Islet precursor cell (in vitro differentiated cells): ENCODE measurements around the gene LDHB.

Experiments
- DNase-seq: peaks from one replicate; pipeline ENCODE4 v3.0.0-alpha.2; 2018

Gene LDHB

DNA sequence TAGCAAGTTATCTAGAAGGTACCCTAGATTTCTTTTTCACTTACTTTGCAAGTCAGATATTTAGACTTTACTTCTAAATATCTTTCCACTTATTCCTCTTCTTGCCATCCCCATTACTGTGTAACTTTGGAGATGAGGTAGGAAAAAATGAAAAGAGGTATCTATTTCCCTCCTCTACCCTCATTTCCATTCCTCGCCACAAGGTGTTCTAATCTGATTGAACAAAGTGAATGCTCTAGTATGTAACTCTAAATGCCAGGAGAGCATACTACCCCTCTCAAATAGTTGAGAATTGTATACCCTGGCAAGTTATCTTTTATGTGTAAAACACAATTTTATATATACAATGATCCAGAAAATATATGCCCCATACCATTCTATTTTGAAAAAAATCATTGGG is 1.7 kb upstream of the LDHB start:
- no peak for DNase-seq

DNA sequence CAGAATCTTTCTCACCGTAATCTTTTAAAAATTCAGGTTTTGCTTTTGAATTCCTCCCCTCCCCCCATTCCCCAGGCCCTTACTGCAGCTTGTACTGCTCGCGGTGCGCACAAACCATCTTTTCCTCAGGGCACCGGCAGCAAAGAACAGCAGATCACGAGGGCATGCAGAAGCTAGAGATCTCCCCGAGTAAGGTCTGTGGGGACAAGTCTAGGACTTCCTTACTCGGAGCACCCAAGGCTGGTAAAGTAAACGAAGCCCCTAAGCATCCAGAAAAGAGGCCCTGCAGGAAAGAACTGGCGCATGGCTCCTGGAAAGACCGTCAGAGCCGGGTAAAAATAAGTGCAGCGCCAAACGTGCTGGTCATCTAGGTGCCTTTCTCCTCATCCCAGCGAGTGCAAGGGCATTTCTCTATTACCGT is 727 bp downstream of the LDHB start:
- peak; percentile 72 for DNase-seq

DNA sequence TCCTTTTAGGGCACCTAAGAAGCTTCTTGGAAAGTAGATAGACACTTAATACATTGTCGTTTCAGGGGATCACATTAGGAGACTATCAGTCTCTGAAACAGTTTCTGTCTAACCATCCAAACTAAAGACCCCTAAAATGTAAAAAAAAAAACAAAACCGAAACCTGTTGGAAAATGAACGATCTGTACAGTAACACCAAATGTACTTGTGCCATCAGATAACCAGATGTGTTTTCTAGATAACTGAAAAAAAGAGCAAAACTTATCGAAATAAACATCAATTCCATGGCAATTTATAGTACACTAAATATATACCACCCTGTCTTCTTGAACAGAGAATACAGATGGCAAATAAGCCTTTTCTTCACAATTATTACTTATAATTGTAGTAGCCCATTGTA is 2.1 kb downstream of the LDHB start:
- no peak for DNase-seq

DNA sequence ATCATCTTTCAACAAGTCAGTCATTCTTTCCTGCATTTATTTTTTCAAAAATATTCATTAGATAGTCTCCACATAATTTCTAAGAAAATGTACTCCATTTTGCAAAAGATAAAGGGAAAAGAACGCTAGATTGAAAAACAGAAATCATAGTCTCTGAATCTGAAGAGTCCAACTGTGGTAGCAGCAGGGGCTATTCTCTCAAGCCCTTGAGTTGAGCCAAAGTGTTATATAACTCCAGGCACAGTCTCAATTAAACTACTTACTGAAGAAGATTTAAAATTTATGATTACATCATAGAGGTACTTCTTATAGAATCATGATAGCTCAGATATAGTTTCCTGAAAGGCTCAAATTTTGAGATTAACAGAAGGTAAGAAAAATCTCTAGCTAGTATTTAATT is 5.8 kb downstream of the LDHB start:
- DNase-seq = no peak

DNA sequence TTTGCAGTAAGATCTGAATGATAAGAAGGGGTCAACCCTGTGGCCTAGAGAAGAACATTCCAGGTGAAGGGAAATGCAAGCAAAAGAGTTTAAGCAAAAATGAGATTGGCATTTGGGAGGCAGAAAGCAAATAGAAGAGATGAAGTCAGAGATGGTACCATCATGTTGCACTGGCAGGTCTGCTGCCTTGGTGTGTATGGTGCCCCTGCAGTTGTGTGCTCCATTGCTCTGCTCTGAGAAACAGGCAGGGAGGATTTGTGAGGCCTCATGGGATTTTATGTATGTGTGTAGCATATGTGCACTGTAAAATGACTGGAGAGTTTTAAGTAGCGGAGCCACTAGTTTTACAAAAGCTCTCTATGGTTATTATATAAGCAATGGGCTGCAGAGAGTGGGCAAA is 6.6 kb downstream of the LDHB start:
- DNase-seq = no peak

DNA sequence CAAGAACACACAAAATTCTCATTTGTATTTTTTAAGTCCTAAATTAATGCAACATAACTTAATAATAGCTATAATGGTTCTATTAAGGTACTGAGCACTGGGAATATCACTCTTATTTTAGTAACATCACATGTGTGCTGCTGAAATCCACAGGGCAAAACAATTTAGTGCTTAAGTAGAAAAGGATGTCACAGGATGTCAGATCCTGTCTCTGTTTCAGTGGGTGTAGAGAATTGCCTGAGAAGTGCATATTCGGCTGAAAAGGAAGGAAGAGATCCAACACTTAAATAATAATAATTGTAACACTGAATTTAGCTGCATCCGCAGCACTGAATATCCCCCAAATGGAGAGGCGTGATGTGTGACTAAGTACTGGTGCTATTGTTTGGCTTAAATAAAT is 8.6 kb downstream of the LDHB start:
- DNase-seq = no peak

DNA sequence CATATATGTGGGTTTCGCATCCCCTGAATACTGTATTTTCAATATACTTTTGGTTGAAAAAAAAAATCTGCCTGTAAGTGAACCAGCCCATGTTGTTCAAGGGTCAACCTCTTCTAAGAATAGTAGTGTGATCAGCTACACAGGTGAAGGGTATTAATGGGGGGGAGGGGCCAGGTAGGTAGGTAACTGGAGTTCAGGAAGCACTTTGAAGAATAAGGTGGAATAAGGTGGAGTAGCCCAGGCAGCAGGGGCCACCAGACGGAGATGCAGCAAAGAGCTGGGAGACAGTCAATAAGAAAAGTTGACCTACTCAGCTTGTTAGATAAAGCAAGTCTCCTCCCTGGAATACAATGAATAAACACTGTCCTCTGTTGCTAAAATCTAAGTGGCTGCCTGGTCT is 9.3 kb downstream of the LDHB start:
- DNase-seq = no peak

DNA sequence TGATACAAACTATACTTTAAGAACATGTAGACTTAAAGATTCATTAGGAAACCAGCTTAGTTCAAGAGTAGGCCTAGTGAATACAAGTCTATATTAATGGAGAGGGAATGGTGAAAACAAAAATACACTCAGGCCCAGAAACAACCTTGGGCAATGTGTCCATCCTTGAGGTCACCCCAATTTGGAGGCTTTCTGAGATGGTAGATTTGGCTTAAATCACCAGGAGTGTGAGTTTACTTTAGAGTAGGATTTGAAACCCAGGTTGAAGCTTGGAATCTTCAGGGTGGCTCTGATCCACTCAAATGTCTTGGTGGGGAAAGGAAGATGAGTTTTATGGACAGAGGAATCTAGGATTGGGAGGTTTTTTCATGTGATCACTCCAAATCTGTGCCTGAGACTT is 10.5 kb downstream of the LDHB start:
- DNase-seq = no peak

DNA sequence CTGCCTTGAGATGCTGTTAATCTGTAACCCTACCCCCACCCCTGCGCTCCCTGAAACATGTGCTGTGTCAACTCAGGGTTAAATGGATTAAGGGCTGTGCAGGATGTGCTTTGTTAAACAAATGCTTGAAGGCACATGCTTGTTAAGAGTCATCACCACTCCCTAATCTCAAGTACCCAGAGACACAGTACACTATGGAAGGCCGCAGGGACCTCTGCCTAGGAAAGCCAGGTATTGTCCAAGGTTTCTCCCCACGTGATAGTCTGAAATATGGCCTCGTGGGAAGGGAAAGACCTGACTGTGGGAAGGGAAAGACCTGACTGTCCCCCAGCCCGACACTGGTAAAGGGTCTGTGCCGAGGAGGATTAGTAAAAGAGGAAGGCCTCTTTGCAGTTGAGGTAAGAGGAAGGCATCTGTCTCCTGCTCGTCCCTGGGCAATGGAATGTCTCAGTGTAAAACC is 12.6 kb downstream of the LDHB start:
- peak; percentile 71 for DNase-seq

DNA sequence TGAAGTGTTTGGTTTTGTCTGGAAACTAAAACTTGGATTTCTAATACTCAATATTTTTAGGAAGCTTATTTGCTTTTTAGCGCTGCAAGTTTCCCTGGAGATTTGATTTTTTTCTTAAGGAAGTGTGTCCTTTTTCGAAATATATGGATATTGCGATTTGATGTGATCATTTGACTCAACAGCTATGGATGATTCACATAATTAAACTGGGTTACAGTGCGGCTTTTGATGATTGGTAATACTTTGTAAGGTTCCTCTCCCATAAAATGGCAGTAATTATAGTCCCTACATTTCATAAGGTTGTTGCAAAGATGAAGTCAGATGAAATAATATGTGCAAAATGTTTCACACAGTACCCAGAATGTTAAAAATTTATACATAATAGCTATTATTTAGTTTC is 13.1 kb downstream of the LDHB start:
- DNase-seq = no peak

DNA sequence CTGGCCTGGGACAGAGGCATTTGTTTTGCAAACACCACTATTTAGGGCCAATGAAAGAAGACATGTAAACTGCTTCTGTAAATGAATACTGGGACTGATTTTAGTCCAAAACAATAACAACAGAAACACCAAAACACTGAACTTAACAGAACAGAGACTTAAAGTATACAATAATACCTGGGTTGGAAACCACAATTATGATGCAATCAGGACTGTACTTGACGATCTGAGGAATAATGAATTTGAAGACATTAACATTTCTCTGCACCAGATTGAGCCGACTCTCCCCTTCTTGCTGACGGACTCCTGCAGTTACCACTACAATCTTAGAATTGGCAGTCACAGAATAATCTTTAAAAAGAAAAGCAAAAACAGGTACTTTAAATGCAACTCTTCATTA is 13.9 kb downstream of the LDHB start:
- no peak for DNase-seq

DNA sequence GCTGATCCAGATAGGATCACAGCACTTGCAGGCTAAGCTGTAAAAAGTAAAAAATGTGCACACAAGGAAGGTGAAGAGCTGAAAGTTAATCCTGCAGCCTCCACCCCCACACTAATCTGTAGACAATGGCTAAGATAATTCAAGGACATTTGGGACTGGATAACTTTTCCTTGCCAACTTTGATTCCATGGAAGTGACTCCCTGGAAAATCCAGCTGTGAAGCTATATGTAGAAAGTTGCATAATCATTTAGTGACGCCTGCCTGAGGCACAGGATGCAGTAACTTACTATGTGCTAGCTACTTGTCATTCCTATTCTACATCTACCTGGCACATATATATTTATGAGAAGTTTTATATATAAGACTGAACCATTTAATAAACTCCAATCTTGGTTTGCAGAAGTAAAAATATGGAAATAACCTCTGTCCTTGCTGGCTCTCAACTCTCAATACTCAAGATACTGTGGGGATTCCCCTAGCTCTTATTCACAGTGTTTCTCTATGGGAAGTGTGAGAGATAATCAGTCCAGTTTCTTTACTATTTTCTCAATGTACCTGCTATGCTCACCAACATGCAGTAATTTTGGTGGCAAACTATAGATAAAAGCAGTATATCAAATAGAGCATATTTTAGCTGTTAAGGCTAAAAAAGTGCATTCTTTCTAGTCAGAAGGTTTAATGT is 14.8 kb downstream of the LDHB start:
- no peak for DNase-seq

DNA sequence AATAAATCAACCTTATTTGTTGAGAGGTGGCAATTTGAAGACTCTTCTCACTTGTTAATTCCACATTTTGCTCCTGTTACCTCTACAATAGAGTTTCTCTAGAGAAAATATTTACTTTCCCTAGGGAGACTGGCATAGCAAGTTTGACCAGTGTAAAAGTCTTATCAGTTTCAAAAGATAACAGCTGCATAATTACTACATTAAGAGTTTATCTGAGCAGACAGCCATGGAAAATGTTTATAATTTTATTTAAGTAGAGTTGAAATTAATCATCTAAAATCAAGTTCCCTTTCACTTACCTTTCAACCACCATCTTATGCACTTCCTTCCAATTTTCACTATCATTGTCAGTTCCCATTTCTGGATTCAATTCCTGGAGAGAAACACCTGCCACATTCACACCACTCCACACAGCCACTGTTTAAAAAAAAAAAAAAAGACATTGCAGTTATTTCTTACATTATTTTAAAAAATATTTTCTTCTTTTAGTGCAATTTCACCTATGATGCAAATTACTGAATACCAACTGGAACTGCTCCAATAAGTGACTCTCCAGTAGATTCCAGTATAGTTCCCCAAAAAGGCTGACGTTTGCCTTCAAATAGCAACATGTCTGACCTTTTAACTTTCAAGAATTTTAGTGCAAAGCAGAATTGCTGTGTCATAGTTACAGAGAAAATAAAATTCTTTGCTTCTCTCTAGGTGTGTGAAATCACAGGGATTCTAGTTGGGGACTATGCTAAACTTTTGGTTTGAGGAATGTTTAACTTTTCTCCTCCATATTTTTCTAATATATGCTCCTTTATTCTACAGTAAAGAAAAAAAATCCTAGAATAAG is 19.4 kb downstream of the LDHB start:
- no peak for DNase-seq

DNA sequence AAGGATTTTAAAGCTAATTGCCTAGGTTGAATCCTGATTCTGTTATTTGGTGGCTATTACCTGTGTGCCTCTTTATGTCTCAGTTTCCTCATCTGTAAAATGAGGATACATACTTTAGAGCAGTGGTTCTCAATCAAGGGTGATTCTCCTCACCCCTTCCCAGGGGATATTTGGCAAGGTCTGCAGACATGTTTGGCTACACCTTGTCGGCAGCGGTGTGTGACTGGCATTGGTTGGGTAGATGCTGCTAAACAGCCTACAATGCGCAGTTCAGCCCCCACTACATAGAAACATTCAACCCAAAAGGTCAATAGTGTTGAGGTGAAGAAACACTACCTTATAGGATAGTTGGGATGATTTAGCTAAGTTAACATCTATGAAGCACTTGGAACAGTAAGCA is 23.4 kb downstream of the LDHB start:
- no peak for DNase-seq

DNA sequence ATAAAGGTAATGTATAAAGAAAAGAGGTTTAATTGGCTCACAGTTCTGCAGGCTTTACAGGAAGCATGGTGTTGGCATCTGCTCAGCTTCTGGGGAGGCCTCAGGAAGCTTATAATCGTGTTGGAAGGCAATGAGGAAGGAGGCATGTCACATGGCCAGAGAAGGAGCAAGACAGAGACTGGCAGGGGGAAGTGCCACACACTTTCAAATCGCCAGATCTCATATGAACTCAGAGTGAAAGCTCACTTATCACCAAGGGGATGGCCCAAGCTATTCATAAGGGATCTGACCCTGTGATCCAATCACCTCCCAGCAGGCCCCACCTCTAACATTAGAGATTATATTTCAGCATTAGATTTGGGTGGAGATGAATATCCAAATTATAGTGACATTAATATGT is 26.3 kb downstream of the LDHB start:
- no peak for DNase-seq

DNA sequence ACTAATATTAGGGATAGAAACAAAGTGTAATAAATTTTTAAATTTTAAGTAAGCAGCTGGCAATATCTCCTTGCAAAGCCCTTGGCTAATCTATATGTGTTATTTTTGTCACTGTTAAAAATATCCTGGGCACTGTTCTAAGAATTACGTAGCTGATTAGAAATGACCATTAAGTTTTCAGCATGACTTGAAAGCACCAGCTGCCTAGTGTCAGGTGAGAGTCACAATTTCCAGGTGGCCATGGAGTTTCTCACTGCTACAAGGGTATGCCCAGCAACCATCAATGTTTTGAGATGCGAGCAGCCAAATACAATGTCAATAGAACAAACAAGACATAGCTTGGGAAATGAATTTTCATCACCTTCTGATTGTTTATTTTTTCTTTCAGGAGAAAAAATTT is 29.7 kb downstream of the LDHB start:
- no peak for DNase-seq

DNA sequence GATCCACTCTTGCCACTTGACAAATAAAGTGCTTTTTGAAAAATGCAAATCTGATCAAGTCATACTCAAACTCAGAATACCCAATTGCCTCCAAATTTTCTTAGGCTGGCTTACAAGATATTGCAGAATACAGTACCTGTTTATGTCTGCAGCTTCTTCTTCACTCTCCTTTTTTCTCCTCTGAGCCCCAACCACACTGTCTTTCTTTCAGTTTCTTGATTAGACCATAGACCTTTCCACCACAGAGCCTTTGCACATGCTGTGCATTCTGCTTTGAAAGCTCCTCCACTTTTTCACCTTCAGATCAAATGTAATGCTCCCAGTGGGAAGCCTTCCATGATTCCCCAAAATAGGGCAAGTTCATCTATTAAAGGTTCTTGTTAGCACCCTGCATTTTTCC is 39.1 kb downstream of the LDHB start:
- DNase-seq = no peak

DNA sequence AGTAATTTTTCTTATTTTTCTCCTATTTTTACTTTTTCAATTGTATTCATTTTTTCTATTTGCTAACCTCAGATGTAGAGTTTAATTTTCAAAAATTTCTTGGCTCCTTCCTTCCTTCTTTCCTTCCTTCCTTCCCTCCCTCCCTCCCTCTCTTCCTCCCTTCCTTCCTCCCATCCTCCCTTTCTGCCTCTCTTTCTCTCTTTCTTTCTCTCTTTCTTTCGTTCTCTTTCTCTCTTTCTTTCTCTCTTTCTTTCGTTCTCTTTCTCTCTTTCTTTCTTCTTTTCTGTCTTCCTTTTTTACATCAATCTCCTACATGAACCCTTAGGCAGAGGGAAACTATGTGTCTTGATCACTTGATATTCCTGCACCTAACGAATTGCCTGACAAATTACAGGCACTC is 40.6 kb downstream of the LDHB start:
- DNase-seq = no peak

DNA sequence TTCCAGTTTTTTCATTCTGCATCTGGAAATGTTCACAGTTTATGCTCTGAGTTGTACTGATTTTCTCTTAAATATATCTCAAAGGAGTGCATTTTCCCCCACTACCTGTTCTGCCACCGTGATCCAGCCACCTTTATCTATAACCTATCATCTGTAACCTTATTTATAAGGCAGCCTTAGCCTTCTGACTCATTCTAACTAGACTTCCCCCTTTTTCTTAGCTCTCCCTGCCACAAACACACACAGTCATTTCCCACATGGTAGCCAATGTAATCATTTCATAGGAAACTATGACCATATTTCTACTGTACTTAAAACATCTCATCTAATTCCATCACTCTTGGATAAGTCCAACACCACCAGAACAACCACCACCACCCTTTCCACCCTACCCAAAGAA is 42.2 kb downstream of the LDHB start:
- DNase-seq = no peak

DNA sequence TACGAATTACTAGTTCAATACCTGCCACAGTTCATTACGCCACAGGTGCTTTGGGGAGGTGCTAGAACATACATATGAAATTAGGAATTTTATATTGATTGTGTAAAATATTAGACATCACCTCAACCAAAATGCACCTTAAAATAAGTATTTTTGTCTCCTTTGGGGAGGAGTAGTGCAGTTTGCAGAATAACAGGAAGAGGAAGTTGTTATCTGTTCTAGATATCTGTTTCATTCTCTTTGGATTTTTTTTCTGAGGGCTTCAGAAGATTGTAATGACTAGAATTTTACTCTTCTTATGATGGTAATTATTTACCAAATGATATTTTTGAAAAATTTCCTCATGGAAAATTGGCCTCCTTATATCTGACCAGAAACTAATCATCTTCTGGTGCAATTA is 43.1 kb downstream of the LDHB start:
- no peak for DNase-seq

DNA sequence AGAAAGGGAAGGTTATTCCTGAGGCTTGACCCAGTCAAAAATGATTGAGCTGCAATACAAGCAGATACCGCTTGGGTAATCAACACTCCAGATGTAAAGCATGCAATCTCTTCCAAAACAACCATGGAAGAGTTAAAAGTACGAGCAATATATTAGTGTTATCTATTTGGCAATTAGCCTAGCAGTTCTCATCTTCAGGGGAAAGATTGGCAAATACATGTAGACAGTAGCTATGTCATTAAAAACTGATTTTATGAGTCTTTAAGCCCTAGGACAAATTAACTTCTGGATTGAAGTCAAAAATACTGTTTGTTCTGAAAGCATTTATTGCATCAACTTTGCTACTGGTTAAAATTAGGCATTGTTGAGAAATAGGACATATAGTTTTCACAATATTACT is 43.7 kb downstream of the LDHB start:
- no peak for DNase-seq

DNA sequence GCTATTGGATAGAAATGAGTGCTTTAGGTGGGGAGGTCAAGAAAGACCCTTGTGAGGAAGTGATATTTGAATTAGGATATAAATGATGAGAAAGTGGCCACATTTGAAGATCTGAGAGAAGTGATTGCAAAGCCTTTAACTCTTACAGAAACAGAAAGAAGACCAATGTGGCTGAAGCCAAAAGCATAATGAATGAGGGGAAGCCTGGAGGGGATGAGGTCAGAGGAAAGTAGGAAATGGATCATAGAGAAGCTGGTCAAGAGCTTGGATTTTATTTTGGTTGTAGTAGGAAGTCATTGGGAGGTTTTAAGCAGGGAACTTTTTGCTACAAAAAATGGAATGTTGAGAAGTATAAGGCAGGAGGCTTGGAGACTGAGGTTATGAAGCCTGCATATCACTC is 49.4 kb downstream of the LDHB start:
- no peak for DNase-seq

DNA sequence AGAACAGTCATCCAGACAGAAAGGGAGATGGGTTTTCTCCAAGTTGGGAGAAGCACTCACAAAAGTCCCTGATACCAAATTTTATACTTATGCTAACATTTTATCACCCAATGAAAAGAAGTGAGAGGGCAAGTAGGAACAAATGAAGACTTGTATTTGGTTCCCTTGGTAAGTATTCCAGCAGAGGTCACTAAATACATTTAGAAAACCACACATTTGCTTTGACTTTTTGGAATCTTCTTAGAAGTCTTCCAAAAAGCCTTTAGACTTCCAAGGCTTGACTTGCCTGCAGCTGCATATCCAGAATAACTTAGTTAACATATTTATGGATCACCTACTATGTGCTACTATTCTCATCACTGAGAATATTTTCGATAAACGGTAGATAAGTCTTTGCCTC is 49.9 kb downstream of the LDHB start:
- no peak for DNase-seq

DNA sequence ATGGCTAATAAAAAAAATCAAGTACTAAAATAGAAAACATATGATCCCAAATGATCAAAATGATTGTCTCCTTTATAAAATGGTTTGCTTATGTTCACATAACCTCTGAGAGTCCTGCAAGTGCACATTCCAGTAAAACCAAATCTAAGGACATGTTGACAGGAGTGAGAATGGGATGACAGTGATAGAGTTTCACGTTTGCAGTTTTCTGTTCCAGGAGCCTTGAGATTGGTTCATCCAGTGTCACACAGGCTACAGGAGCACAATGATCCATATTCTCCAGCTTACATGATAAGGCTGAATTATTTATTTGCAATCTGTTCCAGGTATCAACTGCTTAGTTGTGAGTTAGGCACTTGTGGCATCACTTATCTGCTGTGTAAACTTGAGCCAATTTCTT is 51.5 kb downstream of the LDHB start:
- no peak for DNase-seq
